Skin epidermis (tissue), 12 donors: ENCODE data around the gene C19orf12.
A peak's percentile ranks its signal among the peaks of the same experiment; 100 is the strongest.

Experiments
- H3K27ac ChIP-seq, 21 experiments: fragments of 200-600 bp; sonication (generic) in 11 of 21; one replicate each; pipeline ENCODE4 v1.5.0; 2020; ENCODE audit warnings: mild to moderate bottlenecking in 3 of 21, inconsistent platforms in 2 of 21, moderate library complexity in 2 of 21
- H3K4me3 ChIP-seq, 7 experiments: fragments of 200-600 bp; sonication (generic) in 2 of 7; one replicate each; pipeline ENCODE4 v1.5.0; 2020; ENCODE audit warnings: inconsistent platforms in 2 of 7, mild to moderate bottlenecking in 2 of 7, moderate library complexity in 1 of 7

Gene C19orf12

GRCh38 chr19:29702161-29702962 lies 12.7 kb downstream of the C19orf12 start:
- Histone ChIP-seq H3K4me3 (no peak overlapping the region), H3K27ac (no peak overlapping the region)

GRCh38 chr19:29700498-29700897 lies 14.6 kb downstream of the C19orf12 start:
- H3K4me3 ChIP-seq = no peak overlapping the region
- no peak overlapping the region for H3K27ac ChIP-seq

GRCh38 chr19:29699861-29700260 lies 15.2 kb downstream of the C19orf12 start:
- H3K27ac ChIP-seq = no peak overlapping the region

GRCh38 chr19:29697523-29698261 lies 17.4 kb downstream of the C19orf12 start:
- H3K27ac ChIP-seq = no peak overlapping the region
- no peak overlapping the region for H3K4me3 ChIP-seq

More at GRCh38 chr19:29699861-29700260, 15.2 kb downstream of the C19orf12 start:
- H3K4me3 ChIP-seq = no peak overlapping the region

GRCh38 chr19:29696565-29696846 lies 18.6 kb downstream of the C19orf12 start:
- Histone ChIP-seq H3K4me3 (no peak overlapping the region), H3K27ac (no peak overlapping the region)

GRCh38 chr19:29695765-29696564 lies 19.1 kb downstream of the C19orf12 start:
- H3K27ac ChIP-seq = no peak overlapping the region

GRCh38 chr19:29694669-29695627 lies 20.1 kb downstream of the C19orf12 start:
- H3K4me3 ChIP-seq = no peak overlapping the region
- peak overlapping the region in 4 of 21 experiments; percentile 1 to 68 (median 38) for H3K27ac ChIP-seq

More at GRCh38 chr19:29695765-29696564, 19.1 kb downstream of the C19orf12 start:
- H3K4me3 ChIP-seq = no peak overlapping the region

- Histone ChIP-seq H3K27ac (peak overlapping the region in 1 of 21 experiments; percentile 1), H3K4me3 (no peak overlapping the region)
These were observed 20.9 kb downstream of the C19orf12 start for GRCh38 chr19:29694161-29694560.

GRCh38 chr19:29690842-29691241 lies 24.2 kb downstream of the C19orf12 start:
- Histone ChIP-seq H3K4me3 (no peak overlapping the region), H3K27ac (no peak overlapping the region)

GRCh38 chr19:29687897-29688728 lies 26.9 kb downstream of the C19orf12 start:
- peak overlapping the region in 7 of 21 experiments; percentile 20 to 85 (median 40) for H3K27ac ChIP-seq
- no peak overlapping the region for H3K4me3 ChIP-seq

GRCh38 chr19:29687244-29687896 lies 27.7 kb downstream of the C19orf12 start:
- no peak overlapping the region for H3K4me3 ChIP-seq
- peak overlapping the region in 15 of 21 experiments; percentile 11 to 85 (median 53) for H3K27ac ChIP-seq

- Histone ChIP-seq H3K4me3 (no peak overlapping the region), H3K27ac (peak overlapping the region in 4 of 21 experiments; percentile 48 to 85 (median 68))
These were observed 28.7 kb downstream of the C19orf12 start for GRCh38 chr19:29686285-29686805.

GRCh38 chr19:29685326-29685725 lies 29.7 kb downstream of the C19orf12 start:
- Histone ChIP-seq H3K27ac (peak overlapping the region in 1 of 21 experiments; percentile 24), H3K4me3 (no peak overlapping the region)

- Histone ChIP-seq H3K4me3 (no peak overlapping the region), H3K27ac (peak overlapping the region in 3 of 21 experiments; percentile 2 to 25 (median 5))
These were observed 32.1 kb downstream of the C19orf12 start for GRCh38 chr19:29683009-29683408.

- Histone ChIP-seq H3K27ac (peak overlapping the region in 9 of 21 experiments; percentile 1 to 80 (median 7)), H3K4me3 (no peak overlapping the region)
These were observed 32.7 kb downstream of the C19orf12 start for GRCh38 chr19:29682236-29682895.

- no peak overlapping the region for H3K4me3 ChIP-seq
- peak overlapping the region in 12 of 21 experiments; percentile 1 to 95 (median 69) for H3K27ac ChIP-seq
These were observed 33.4 kb downstream of the C19orf12 start for GRCh38 chr19:29681422-29682235.
